GM18511 (cell line): ENCODE results near the gene NEURL2.

Source experiments
- ATAC-seq: cut with Tn5 transposase; IDR thresholded peaks from one replicate; pipeline ENCODE4 v1.9.1; 2021; ENCODE audit warnings: mild to moderate bottlenecking, moderate library complexity; ENCODE audit not compliant: unreplicated experiment

NEURL2 gene

DNA sequence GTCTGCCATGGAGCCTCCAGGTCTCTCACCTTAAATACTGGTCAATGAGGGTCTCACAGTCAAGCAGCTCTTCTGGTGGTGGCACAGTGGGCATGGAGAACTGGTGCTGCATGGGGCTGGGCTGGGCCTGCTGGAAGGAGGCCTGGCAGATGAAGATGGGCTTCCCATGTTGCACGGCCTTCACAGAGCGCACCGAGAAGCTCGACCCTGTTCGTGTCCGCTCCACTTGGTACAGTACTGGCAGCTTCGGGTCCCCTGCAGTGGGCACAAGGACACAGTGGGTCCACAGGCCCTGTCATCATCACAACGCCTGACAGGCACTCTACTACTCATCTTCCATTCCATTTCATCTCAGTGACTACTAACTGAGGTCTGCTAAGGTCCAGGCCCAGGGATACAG, 42.6 kb downstream of the NEURL2 start:
- no peak for ATAC-seq

DNA sequence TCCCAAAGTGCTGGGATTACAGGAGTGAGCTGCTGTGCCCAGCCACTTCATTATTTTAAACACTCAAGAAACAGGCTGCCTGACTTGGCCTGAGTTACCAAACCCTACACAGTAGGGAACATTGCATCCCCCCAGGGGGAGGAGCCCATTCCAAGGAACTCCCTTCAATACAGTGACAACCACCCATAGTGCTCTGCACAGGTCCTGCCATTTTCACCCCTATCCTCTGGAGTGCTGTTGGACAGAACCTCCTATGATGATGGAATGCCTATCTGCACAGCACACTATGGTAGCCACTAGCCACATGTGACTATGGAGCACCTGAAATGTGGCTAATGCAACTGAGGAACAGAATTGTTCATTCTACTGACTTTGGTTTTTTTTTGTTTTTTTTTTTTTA, 45.6 kb downstream of the NEURL2 start:
- ATAC-seq: no peak

DNA sequence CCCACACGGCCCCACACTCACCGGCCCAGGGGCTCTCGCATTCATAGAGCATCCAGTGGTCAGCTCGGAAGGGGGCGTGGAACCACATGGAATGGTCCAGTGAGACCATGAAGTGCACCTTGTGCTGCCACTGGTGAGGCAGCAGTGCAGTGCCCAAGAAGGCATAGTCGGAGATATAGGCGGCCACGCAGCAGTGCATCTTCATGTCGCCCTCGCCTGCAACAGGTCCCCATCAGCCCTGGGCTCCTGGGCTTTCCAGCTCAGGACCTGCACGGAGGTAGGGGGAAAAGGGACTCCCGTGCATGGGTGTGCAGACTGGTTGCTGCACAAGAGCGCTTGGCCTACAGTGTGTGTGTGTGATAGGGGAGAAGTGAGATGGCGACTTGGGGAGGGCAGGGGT, 47.5 kb downstream of the NEURL2 start:
- ATAC-seq: no peak

- peak; percentile 74 for ATAC-seq
Observed at GRCh38 chr20:45842169-45842812, 48.7 kb downstream of the NEURL2 start.

DNA sequence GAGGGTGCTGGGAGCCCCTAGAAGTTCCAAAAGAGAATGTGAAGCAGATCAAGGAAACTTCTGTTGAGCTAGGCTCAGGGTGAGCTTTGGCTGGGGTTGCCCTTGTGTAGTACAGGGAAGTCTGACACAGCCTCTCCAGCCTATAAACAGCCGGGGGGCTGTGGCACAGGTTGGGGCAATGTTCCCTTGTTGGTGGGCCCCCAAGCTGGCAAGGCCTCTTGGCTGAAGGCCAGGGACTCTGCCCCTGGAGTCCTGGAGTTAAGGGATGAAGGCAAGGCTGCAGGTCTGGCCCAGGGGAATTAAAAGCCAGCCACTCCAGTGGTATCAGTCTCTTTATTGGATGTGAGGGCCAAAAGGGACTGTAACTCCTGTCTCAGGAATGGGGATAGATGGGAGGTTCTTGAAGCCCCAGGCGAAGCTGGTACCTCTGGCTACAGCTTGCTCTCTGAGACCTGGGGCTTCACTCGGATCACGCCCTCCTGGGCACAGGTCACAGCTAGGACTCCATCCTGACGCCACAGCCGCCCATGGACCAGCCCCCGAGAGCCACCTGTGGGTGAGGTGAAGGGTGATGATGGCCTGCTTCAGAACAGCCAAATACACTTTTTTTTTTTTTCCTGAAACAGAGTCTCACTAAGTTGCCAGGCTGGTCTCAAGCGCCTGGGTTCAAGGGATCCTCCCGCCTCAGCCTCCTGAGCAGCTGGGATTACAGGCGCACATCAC, 49.4 kb downstream of the NEURL2 start:
- ATAC-seq: no peak

- ATAC-seq: no peak
Observed at GRCh38 chr20:45840700-45841198, 50.3 kb downstream of the NEURL2 start.
